ENCODE data around the gene IGF1R.

GRCh38 chr15:98943051-98943508, 294.7 kb downstream of the IGF1R start:
- no peak for TF ChIP-seq POLR2A (IDR thresholded peaks at IDR 0.05; ENCODE audit: low read depth, low read length)
- no peak for TF ChIP-seq CTCF (IDR thresholded peaks at IDR 0.05; ENCODE audit: extremely low read depth in 1 of 2, insufficient read depth in 1 of 2, low read depth in 1 of 2, low read length in 2 of 2)
- TF ChIP-seq EZH2 (IDR thresholded peaks at IDR 0.05; ENCODE audit: borderline replicate concordance, low read depth, low read length, severe bottlenecking) = no peak
